GM13977 (cell line): Measurements from ENCODE around the gene INSIG1.

ENCODE experiments used
- DNase-seq: peaks from one replicate; pipeline ENCODE4 v3.0.0; 2012; ENCODE audit warnings: low spot score
- CTCF ChIP-seq: IDR thresholded peaks from 2 replicates; pipeline ENCODE4 v1.5.1; 2012; ENCODE audit warnings: mild to moderate bottlenecking, control low read depth; ENCODE audit not compliant: insufficient read depth; ENCODE audit errors: extremely low read depth, missing control alignments
- in situ Hi-C: fragments of 300-500 bp; cut with MboI; formaldehyde crosslinking; loops from one replicate; pipeline ENCODE4 v1.12.0; 2022; ENCODE audit warnings: low sequenced_read_pairs, low pct_unique_long_range_greater_than_20kb, mixed read lengths, inconsistent platforms; ENCODE audit not compliant: unreplicated experiment

The INSIG1 gene

GRCh38 chr7:155282671-155283070 lies 15.0 kb upstream of the INSIG1 start:
- TF ChIP-seq CTCF = no peak
- no peak for DNase-seq
- in situ Hi-C loops = no loop called here

- in situ Hi-C loops = no loop called here
- peak; percentile 61 for DNase-seq
- TF ChIP-seq CTCF = no peak
Observed at GRCh38 chr7:155283565-155284194, 14.0 kb upstream of the INSIG1 start.

GRCh38 chr7:155284496-155285274 lies 13.0 kb upstream of the INSIG1 start:
- no peak for TF ChIP-seq CTCF
- no peak for DNase-seq
- in situ Hi-C loops = no loop called here

- DNase-seq = no peak
- no peak for TF ChIP-seq CTCF
- in situ Hi-C loops = no loop called here
Observed at GRCh38 chr7:155285423-155285822, 12.3 kb upstream of the INSIG1 start.

GRCh38 chr7:155285833-155286232 lies 11.8 kb upstream of the INSIG1 start:
- no peak for DNase-seq
- no peak for TF ChIP-seq CTCF
- in situ Hi-C loops = no loop called here

GRCh38 chr7:155286686-155287085 lies 11.0 kb upstream of the INSIG1 start:
- no peak for DNase-seq
- in situ Hi-C loops = no loop called here

More at GRCh38 chr7:155286686-155287085, 11.0 kb upstream of the INSIG1 start:
- no peak for TF ChIP-seq CTCF
